HepG2 (cell line): Measurements from ENCODE around the gene SUSD6. TPM values are rescaled to one million over a fixed set of nuclear protein-coding genes. Genes with fewer than 3 reads are reported as not detected.

Source experiments
- ATAC-seq: fragments of 200-7000 bp; cut with Tn5 transposase; 3 replicates; pipeline ENCODE4 v1.9.1; 2020; ENCODE audit warnings: mild to moderate bottlenecking, moderate library complexity
- BruUV-seq: library from RNA; stranded (reverse); fragments of 400-500 nt; replicated peaks from 2 replicates; lab custom pipeline; 2021; lab: Mats Ljungman, UMichigan
- CTCF ChIA-PET: fragments of 300-600 bp; formaldehyde crosslinking; extraction: SDS; loops from one replicate; lab custom pipeline; 2021; ENCODE audit warnings: low total read pairs, inconsistent platforms, low intra/inter-chr PET ratio; lab: Yijun Ruan, JAX
- POLR2A ChIA-PET: fragments of 350-600 bp; sonication (Branson Sonifier 250); formaldehyde crosslinking; loops from one replicate; lab custom pipeline; 2020; ENCODE audit warnings: antibody characterized with exemption, inconsistent platforms; lab: Yijun Ruan, JAX
- DNase-seq: peaks from one replicate; pipeline ENCODE4 v3.0.0-alpha.2; 2015; ENCODE audit warnings: low spot score
- FAIRE-seq: peaks from 3 replicates; lab custom pipeline; 2011; peaks lifted over from hg19 to GRCh38; lab: Jason Lieb, UNC
- H2AFZ ChIP-seq: one replicate; pipeline ENCODE4 v1.6.1; 2011; ENCODE audit warnings: low read length, inconsistent platforms
- H3K27ac ChIP-seq: fragments of 300-600 bp; 3 replicates; pipeline ENCODE4 v1.8.0; 2011; ENCODE audit warnings: mixed run types, mild to moderate bottlenecking, mixed read lengths, low read length, inconsistent platforms; ENCODE audit not compliant: insufficient read depth; ENCODE audit errors: extremely low read length
- H3K27me3 ChIP-seq, 2 experiments: fragments of 200-600 bp in 1 of 2; 2 replicates in 1 of 2; 3 replicates in 1 of 2; pipeline versions ENCODE4 v1.6.0 to v1.8.0; 2011; ENCODE audit warnings: low read length in 2 of 2, mild to moderate bottlenecking in 2 of 2, moderate library complexity in 2 of 2, inconsistent platforms in 1 of 2; ENCODE audit not compliant: insufficient read depth in 2 of 2, control insufficient read depth in 1 of 2
- H3K36me3 ChIP-seq, 2 experiments: fragments of 200-600 bp in 1 of 2; replicated peaks in 1 of 2; 2 replicates in 1 of 2; 3 replicates in 1 of 2; pipeline versions ENCODE4 v1.5.1 to v1.8.0; 2011; ENCODE audit warnings: low read length in 2 of 2, inconsistent platforms in 1 of 2; ENCODE audit not compliant: insufficient read depth in 2 of 2, control insufficient read depth in 1 of 2
- H3K4me1 ChIP-seq: 2 replicates; pipeline ENCODE4 v1.5.1; 2012; ENCODE audit warnings: low read length, inconsistent platforms; ENCODE audit not compliant: insufficient read depth
- H3K4me2 ChIP-seq: 2 replicates; pipeline ENCODE4 v1.6.0; 2011; ENCODE audit warnings: low read depth, low read length, inconsistent platforms
- H3K4me3 ChIP-seq, 3 experiments: fragments of 200-600 bp in 1 of 3; sonication (generic), shearing (Covaris generic) in 1 of 3; replicated peaks in 1 of 3; 2 replicates each; pipeline ENCODE4 v1.5.1; 2011 to 2016; ENCODE audit warnings: low read length in 3 of 3, inconsistent platforms in 2 of 3, low read depth in 2 of 3, mild to moderate bottlenecking in 2 of 3, control low read depth in 1 of 3, mixed read lengths in 1 of 3; ENCODE audit not compliant: insufficient read depth in 1 of 3
- H3K79me2 ChIP-seq: one replicate; pipeline ENCODE4 v1.6.1; 2011; ENCODE audit warnings: low read length, inconsistent platforms; ENCODE audit not compliant: insufficient read depth
- H3K9ac ChIP-seq: 2 replicates; pipeline ENCODE4 v1.6.0; 2011; ENCODE audit warnings: mild to moderate bottlenecking, low read depth, low read length, inconsistent platforms; ENCODE audit not compliant: insufficient read depth
- H3K9me3 ChIP-seq: 2 replicates; pipeline ENCODE4 v1.5.1; 2012; ENCODE audit warnings: mild to moderate bottlenecking, low read length
- H4K20me1 ChIP-seq: 2 replicates; pipeline ENCODE4 v1.6.0; 2011; ENCODE audit warnings: inconsistent platforms, mild to moderate bottlenecking, low read length, moderate library complexity; ENCODE audit not compliant: insufficient read depth
- ELF1 ChIP-seq: sonication (generic); formaldehyde crosslinking; IDR thresholded peaks from 2 replicates; pipeline ENCODE4 v1.4.0; 2020; ENCODE audit warnings: missing genetic modification reagents
- HDAC6 ChIP-seq: fragments of 200-600 bp; sonication (generic); IDR thresholded peaks from 2 replicates; pipeline ENCODE4 v1.7.0; 2017; ENCODE audit warnings: mild to moderate bottlenecking, antibody characterized with exemption, low read length, low read depth
- HIC2 ChIP-seq: sonication (generic); formaldehyde crosslinking; IDR thresholded peaks from 2 replicates; pipeline ENCODE4 v1.9.0; 2022; ENCODE audit warnings: low read depth, missing genetic modification reagents
- MNT ChIP-seq: fragments of 450-650 bp; IDR thresholded peaks from 2 replicates; pipeline ENCODE4 v1.6.1; 2016
- MXD3 ChIP-seq: IDR thresholded peaks from 2 replicates; pipeline ENCODE4 v1.6.1; 2016; ENCODE audit warnings: mild to moderate bottlenecking, missing biosample characterization, missing genetic modification reagents
- NFIB ChIP-seq: sonication (generic); formaldehyde crosslinking; IDR thresholded peaks from 2 replicates; pipeline ENCODE4 v1.9.0; 2021; ENCODE audit warnings: missing genetic modification reagents, mild to moderate bottlenecking, borderline replicate concordance
- POLR2AphosphoS5 ChIP-seq: IDR thresholded peaks from 2 replicates; pipeline ENCODE4 v1.6.1; 2012; ENCODE audit warnings: low read depth, low read length
- RERE ChIP-seq: IDR thresholded peaks from 2 replicates; pipeline ENCODE4 v1.6.1; 2016; ENCODE audit warnings: low read depth, missing genetic modification reagents, missing compliant biosample characterization
- SAFB2 ChIP-seq: sonication (generic); formaldehyde crosslinking; IDR thresholded peaks from 2 replicates; pipeline ENCODE4 v1.5.1; 2020; ENCODE audit warnings: missing genetic modification reagents, low read depth, mild to moderate bottlenecking, borderline replicate concordance
- TOPORS ChIP-seq: sonication (generic); formaldehyde crosslinking; IDR thresholded peaks from 2 replicates; pipeline ENCODE4 v1.8.0; 2023; ENCODE audit warnings: mild to moderate bottlenecking, missing genetic modification reagents
- ZNF616 ChIP-seq: sonication (generic); formaldehyde crosslinking; IDR thresholded peaks from 2 replicates; pipeline ENCODE4 v1.5.0; 2020; ENCODE audit warnings: low read depth, mild to moderate bottlenecking, missing genetic modification reagents
- ZSCAN29 ChIP-seq: sonication (generic); formaldehyde crosslinking; conservative IDR thresholded peaks from 2 replicates; pipeline ENCODE4 v1.4.0; 2020; ENCODE audit warnings: mild to moderate bottlenecking, missing genetic modification reagents
- WGBS: methylation state at CpG from one replicate; pipeline ENCODE4 v1.1.6; 2017; ENCODE audit warnings: low lambda C conversion rate; 5-methylcytosine and 5-hydroxymethylcytosine counted together
- in situ Hi-C: cut with HindIII; loops from 2 replicates; pipeline ENCODE4 v1.10.0; 2017; ENCODE audit warnings: low pct_unique_long_range_greater_than_20kb; ENCODE audit not compliant: extremely low pct_ligation_motif_present
- intact Hi-C: fragments of 100-400 bp; cut with micrococcal nuclease; formaldehyde crosslinking; loops from one replicate; pipeline ENCODE4 v1.10.0; 2022; ENCODE audit not compliant: unreplicated experiment
- polyA plus RNA-seq, 8 experiments: library from polyadenylated mRNA; depleted of rRNA in 3 of 8; stranded (reverse) in 7 of 8; unstranded in 1 of 8; fragments of >200 nt; fragmentation: Illumina TruSeq in 4 of 8; extraction: Trizol in 4 of 8; gene quantifications; 2 replicates each; pipeline versions ENCODE4 v1.2.1 to v1.2.3, GENCODE V29; 2011 to 2016; ENCODE audit warnings: low read depth in 4 of 8, missing spikeins in 1 of 8, mixed read lengths in 1 of 8; ENCODE audit not compliant: insufficient read depth in 1 of 8
- total RNA-seq, 5 experiments: library from RNA; depleted of rRNA; stranded (reverse); fragments of >200 nt; fragmentation: Illumina TruSeq; extraction: Trizol; gene quantifications; 2 replicates each; pipeline ENCODE4 v1.2.3, GENCODE V29; 2016; ENCODE audit warnings: low read depth in 1 of 5

Gene SUSD6
- total and polyA plus RNA-seq, 2 of the 13 experiments (the other 11 are each of a cell fraction or from before 2014, with no cell fraction given): 7.2 to 7.4 TPM

- no peak for TF ChIP-seq RERE
- TF ChIP-seq SAFB2: no peak
- no peak for TF ChIP-seq HIC2 (CRISPR knock-in tag)
- no peak for TF ChIP-seq ELF1 (CRISPR knock-in tag)
- TF ChIP-seq ZNF616 (CRISPR knock-in tag): no peak
- TF ChIP-seq ZSCAN29 (CRISPR knock-in tag): no peak
These were observed 89.2 kb downstream of the SUSD6 start (continued) for GRCh38 chr14:69700575-69700974.

GRCh38 chr14:69701291-69701690 lies 89.9 kb downstream of the SUSD6 start:
- Histone ChIP-seq H3K79me2 (no peaks in the 10 kb centered on the region), H3K4me1 (peaks cover 69% of the 10 kb centered on the region), H4K20me1 (no peaks in the 10 kb centered on the region), H3K9me3 (no peaks in the 10 kb centered on the region), H3K4me2 (no peak overlapping the region), H3K27ac (no peak overlapping the region), H3K36me3 (no peaks in the 10 kb centered on the region; a peak in 2 of 5 replicates), H2AFZ (no peak overlapping the region), H3K4me3 (no peak overlapping the region), H3K27me3 (no peaks in the 10 kb centered on the region), H3K9ac (no peak overlapping the region)
- intact Hi-C loops (no loop called here), in situ Hi-C loops (no loop called here)
- FAIRE-seq: no peak
- no peak for DNase-seq
- ChIA-PET POLR2A (no interaction called here), CTCF (no interaction called here)
- BruUV-seq: no TSS peak
- no peak for ATAC-seq
- 90% methylated on average over 4 of the region's 4 CpGs for WGBS
- TF ChIP-seq POLR2AphosphoS5: no peak
- TF ChIP-seq MXD3: no peak
- TF ChIP-seq HDAC6: no peak
- no peak for TF ChIP-seq NFIB
- no peak for TF ChIP-seq TOPORS (CRISPR knock-in tag)
- TF ChIP-seq MNT: no peak
